Measurements from ENCODE around the gene PRR29.
"Not testable (repeated sequence)": the region's sequence is repeated elsewhere in the genome, so short reads cannot be mapped to it uniquely, and the experiment has no call there.

Gene PRR29

DNA sequence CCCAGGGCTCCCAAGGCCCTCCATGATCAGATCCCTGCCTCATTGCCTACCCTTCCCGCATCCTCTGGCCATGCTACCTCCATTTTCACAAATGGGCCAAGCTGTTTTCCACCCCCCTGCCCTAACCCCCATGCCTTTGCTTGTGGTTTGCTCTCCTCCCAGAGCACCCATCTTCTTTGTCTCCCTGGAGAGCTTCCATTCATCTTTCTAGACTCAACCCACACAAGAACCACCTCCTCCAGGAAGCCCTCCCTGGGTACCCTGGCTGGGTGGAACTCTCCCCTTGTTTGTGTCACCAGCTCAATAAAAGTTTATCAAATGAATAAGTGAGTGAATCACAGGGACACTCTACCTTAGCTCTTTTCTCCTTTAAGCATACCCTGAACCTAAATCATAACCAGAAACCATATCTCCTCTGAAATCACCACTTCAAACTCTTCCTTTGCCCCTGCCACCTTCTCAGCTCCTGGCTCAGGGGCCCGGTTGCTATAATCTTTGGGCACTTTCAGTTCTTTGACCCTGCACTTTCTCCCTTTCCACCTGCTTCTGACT is 22.5 kb upstream of the PRR29 start:
- no peak for DNase-seq

GRCh38 chr17:63976702-63977101 is 21.4 kb upstream of the PRR29 start:
- no peak for DNase-seq

- DNase-seq: no peak
Observed at GRCh38 chr17:63978272-63979200, 19.6 kb upstream of the PRR29 start.

- not testable (repeated sequence) for DNase-seq
Observed at GRCh38 chr17:63982641-63983040, 15.5 kb upstream of the PRR29 start.

DNA sequence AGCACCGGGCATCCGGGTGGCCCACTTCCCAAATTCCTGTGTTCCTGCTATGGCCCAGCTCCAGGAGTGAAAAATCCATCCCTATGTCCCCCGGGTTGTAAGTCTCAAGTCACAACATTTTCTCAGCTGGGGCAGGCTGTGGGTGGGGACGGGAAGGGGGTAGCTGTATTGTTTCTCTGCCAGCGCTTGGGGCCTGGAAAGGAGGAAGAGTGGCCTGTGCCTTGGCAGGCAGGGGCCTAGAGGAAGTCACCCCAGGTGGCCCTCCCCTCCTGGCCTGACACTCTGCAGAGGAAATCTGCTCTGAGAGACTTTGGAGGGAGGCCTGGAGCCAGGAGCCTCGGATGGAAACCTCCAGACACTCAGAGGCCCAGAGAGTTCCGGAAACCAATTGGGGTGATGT is 14.8 kb upstream of the PRR29 start:
- no peak for DNase-seq

GRCh38 chr17:63984236-63984635 is 13.9 kb upstream of the PRR29 start:
- DNase-seq: no peak

GRCh38 chr17:63984651-63985386 is 13.3 kb upstream of the PRR29 start:
- no peak for DNase-seq

GRCh38 chr17:63985387-63986140 is 12.6 kb upstream of the PRR29 start:
- DNase-seq: no peak

- DNase-seq: no peak
Observed at GRCh38 chr17:63986821-63987220, 11.3 kb upstream of the PRR29 start.

GRCh38 chr17:63987221-63988126 is 10.7 kb upstream of the PRR29 start:
- no peak for DNase-seq

DNA sequence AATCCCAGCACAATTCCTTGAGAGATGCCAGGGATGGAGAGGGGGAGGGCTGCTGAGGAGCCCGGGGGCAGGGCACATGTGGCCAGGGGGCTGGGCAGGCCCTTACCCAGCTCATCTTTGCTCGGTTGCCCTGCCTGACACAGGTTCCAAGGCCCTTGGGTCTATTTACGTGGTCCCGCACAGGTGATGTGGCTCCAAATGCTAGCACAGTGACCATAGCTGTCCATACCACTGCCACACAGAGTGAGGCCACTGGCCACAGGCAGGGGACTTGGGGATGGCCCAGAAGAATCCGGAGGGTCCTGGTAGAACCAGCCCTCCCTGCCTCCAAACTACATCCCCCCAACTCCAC is 10.0 kb upstream of the PRR29 start:
- no peak for DNase-seq

- no peak for DNase-seq
Observed at GRCh38 chr17:63988741-63989621, 9.2 kb upstream of the PRR29 start.

DNA sequence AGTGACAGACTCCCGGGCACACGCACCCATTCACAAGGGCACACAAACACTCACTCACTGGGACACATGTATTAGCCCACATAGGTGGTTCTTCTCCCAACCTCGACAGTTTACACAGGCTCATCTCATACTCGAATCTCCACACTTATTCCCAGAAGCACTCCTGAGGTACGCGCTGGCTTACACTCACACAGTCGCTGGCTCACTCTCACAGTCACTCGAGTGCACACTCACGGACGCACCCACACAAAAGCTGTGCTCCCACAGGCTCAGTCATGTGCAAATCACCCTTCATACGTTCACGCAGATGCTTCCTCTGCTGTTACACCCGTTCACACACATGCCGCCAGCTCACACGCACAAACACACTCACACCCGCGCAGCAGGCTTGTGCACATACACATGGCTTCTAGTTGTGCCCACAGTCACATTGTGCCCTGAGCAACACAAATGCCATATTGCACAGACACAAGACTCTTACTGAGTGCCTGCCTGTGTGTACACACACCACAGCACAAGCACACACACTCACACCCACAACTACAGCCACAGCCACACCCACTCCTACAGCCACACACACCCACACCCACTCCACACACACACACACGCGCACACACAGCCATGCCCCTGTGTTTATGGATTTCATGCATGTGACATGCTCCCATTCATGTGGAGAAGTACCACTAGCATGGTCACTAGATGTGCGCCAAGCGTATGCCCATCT is 8.4 kb upstream of the PRR29 start:
- no peak for DNase-seq

DNA sequence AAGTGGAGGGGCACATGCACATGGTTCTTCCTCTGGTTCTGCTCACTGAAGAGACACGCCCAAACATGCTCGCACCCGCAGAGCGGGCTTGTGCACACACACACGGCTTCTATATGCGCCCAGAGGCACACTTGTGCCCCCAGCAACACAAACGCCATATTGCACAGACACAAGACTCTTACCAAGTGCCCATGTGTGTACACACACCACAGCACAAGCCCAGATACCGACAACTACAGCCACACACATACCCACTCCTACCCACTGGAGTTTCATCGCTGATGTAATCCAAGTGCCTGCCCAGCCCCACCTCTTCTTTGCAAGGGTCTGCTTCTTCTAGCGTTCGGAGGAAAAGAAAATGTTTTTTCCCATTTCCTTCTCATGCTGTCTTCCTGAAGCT is 6.5 kb upstream of the PRR29 start:
- DNase-seq: no peak

- no peak for DNase-seq
Observed at GRCh38 chr17:63993368-63993985, 4.7 kb upstream of the PRR29 start.

DNA sequence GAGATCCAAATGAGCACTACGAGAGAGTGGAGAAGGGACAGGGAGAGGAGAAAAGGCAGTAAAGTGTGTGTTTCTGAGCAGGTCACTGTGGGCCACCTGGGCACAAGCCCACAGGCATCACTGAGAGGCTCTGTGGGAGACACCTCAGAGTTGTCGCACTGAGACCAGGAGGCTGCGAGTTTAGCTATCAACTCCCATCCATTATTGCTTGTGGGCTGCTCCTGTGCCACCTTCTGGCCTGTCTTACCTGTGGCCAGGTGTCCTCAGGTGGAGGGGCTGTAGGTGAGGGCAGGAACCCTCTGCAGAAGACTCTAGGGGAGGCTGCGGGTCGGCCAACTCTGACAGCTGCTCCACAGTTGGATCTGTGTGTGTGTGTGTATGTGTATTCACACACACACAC is 2.5 kb upstream of the PRR29 start:
- no peak for DNase-seq

DNA sequence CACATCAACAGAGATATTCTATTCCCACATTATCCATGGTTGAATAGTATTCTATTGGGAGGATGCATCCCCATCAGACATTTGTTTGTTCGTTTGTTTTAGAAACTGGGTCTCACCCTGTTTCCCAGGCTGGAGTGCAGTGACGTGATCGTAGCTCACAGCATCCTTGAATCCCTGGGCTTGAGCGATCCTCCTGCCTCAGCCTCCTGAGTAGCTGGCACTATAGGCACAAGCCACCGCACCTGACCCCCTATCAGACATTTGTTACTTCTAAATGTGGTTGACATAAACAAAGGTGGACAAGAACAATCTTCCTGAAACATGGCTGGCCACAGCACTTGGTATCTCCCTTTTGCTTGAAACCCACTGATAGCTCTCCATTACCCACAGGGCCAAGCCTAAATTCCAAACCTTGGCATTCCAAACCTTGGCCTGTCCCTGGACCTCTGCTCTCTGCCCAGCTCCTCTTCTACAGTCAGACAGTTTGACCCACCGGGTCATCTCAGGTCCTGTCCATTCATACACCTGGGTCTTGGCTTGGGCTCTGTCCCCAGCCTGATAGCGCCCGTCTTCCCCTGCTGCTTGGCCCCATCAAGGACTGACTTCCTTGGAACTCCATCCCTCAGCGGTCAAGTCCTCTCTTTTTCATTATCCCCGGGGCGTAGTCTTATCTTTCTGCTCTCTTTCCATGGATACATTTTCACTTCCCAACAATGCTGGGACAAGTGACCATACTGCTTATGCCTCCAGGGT is 1.5 kb upstream of the PRR29 start:
- DNase-seq: no peak

DNA sequence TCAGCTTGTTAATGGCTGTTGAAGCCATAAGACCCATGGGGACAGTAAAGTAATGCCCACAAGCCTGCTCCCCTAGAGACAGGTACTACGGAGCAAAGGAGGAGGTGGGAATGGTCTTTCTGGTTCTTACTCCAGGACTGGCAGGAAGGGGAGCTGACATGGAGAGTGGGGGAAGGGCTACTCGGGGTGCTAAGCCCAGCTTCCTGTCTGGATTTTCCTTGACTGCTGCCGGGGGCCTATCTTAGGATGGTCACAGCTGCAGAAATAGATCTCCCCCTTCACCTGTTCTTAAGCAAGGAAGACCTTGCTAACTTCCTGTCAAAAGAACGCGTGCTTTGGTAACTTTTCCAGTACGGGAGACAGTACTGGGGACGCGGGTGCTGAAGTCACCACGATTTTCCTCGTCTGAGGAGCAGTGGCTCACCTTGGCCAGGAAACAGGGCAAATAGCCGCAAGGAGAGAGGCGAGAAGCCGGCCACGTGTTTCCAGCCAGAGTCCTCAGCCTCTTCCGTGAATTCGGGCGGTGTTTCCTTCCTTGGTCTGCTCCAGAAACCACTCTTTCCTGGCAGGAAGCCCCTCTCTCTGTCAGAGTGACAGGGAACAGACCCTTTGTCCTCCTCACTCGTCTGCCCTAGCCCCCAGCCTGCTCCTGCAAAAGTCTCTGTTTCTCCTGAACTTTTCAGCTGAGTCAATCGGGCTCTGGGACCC is 656 bp upstream of the PRR29 start:
- no peak for DNase-seq
